Stimulated activated CD8-positive, alpha-beta memory T cell treated with anti-CD3 and anti-CD28 coated beads, Interleukin-2, amount 100 ng/mL, for 1 hour (primary cell): ENCODE data around the gene IER5.
"Not testable (repeated sequence)": the region's sequence is repeated elsewhere in the genome, so short reads cannot be mapped to it uniquely, and the experiment has no call there.

Source experiments
- DNase-seq, 2 donors: peaks; one replicate each; pipeline ENCODE4 v3.0.0-alpha.2; 2020; ENCODE audit warnings: low read depth in 2 of 2

The IER5 gene

GRCh38 chr1:181088079-181089016 lies at the start of gene IER5:
Gene IER5, plus strand, starts transcription at chr1:181088700. Its CDS starts 203 bp downstream, at chr1:181088903.
- peak; percentile 92 to 94 for DNase-seq

DNA sequence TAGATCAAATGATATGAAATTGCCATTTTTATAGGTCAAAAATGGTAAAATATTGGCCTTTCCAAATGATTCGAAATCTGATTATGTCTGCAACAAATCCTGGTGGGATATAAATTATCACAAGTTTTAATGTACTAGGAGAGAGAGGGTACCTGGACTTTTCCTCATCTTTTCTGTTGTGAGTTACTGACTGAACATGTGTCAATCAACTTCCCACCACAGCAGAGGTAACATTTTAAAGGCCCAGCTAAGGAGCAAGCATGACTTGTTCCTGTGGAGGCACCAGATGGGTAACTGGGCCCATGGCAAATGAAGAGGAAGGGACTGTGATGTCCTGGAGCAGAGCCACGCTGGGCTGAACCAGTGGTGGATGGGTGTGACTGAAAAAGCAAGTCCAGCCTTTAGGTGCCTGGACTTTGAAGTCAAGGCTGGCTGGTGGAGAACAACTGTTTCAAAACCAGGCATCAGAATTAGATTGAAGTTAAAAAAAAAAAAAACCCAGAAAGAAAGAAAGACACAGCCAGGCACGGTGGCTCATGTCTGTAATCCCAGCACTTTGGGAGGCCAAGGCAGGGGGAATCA lies 48.1 kb upstream of the IER5 start:
- no peak for DNase-seq

- no peak for DNase-seq
These were observed 45.2 kb upstream of the IER5 start for GRCh38 chr1:181043025-181043888.

DNA sequence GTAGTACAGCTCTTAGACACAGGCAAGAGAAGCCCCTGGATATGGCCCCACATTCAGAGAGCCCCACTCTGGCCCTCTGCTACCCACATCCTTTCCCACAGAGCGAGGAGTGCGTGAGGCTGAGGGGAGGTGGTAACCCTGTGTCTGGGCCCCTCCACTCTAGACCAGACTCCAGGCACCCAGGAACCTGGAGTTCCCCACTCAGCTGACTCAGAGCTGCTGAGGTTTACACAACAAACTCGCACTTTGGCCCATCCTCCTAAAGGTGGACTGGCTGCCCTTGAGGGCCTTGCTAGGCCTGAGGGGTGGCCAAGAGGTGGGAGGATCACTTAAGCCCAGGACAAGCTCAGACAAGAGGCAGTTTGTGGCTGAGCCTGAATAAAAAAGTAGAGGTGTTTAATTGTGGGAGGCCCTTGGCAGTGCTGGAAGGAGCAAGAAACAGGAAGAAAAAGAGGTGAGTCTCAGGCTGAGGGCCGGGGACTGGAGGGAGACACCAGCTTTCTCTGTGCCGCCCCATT lies 44.0 kb upstream of the IER5 start:
- no peak for DNase-seq

GRCh38 chr1:181045946-181046345 lies 42.6 kb upstream of the IER5 start:
- not testable (repeated sequence) for DNase-seq

DNA sequence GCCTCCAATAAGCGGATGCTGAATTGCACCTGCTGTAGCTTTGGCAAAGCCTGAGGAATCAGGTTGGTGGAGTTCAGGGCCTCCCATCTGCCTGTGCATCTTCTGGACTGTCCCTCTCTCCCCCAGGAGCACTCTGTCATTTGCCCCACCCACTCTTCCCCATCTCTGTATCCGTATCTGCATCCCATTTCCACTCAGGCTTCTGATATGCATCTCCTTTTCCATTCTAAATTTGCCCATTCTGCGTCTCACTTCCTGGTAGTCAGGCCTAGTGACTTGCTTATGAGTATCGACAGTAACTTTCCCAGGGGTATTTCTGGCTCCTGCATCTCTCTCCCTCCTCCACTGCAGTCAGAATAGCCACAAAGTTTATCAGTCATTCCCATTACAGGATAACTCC lies 39.1 kb upstream of the IER5 start:
- DNase-seq: no peak

DNA sequence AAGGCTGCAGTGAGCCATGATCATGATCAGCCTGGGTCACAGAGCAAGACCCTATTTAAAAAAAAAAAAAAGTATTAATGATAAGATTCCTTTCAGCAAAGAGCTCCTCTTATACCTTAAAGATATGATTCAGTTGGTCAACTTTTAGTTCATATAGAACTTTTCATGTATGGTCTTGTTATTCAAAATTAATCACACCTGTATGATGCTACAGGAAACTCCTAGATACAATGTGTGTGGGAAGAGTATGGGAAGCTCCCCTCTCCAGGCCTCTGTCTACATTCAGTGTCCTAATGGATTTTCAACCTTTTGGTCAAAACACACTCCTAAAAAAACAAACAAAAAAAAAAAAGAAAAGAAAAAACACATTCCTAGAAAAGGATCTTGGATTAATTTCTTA lies 37.6 kb upstream of the IER5 start:
- DNase-seq: no peak

- no peak for DNase-seq
These were observed 31.9 kb upstream of the IER5 start for GRCh38 chr1:181056560-181056959.

- DNase-seq: no peak
These were observed 31.4 kb upstream of the IER5 start for GRCh38 chr1:181057079-181057478.

GRCh38 chr1:181059435-181059834 lies 29.1 kb upstream of the IER5 start:
- no peak for DNase-seq

- DNase-seq: no peak
These were observed 28.4 kb upstream of the IER5 start for GRCh38 chr1:181060066-181060465.

DNA sequence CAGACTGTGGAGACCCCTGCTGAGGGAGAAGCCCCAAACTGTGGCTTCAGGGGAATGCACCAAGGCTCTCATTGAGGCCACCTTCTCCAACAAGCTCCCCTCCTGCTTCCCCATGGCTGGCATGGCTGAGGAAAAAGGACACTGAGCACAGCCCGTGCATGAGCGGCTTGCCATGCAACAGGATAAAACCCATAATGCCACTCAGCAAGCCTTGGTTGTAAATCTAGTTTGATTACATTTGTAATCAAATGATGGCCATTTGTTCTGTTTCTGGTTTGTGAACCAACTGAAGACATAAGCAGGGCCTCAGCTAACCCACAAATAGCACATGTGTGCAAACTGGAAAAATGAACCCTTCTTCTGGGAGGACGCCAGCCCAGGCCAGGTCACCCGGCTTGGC lies 27.6 kb upstream of the IER5 start:
- not testable (repeated sequence) for DNase-seq

DNA sequence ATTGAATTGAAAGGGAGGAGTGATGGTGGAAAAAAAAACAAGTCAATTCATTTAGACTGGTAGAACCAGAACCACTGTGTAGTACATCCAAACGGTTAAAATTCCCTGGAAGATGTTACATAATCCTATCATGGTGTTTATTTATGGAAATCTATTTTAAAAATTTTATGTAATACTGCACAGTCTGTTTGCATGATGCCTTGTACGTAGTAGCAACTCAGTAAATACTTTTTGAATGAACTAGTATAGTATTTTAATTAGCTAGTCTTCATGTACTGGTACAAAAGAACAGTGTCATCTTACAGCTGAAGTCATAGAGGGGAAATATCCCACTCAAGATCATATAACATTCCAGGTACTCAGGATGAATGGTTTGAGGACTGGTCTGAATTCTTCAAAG lies 27.0 kb upstream of the IER5 start:
- no peak for DNase-seq

DNA sequence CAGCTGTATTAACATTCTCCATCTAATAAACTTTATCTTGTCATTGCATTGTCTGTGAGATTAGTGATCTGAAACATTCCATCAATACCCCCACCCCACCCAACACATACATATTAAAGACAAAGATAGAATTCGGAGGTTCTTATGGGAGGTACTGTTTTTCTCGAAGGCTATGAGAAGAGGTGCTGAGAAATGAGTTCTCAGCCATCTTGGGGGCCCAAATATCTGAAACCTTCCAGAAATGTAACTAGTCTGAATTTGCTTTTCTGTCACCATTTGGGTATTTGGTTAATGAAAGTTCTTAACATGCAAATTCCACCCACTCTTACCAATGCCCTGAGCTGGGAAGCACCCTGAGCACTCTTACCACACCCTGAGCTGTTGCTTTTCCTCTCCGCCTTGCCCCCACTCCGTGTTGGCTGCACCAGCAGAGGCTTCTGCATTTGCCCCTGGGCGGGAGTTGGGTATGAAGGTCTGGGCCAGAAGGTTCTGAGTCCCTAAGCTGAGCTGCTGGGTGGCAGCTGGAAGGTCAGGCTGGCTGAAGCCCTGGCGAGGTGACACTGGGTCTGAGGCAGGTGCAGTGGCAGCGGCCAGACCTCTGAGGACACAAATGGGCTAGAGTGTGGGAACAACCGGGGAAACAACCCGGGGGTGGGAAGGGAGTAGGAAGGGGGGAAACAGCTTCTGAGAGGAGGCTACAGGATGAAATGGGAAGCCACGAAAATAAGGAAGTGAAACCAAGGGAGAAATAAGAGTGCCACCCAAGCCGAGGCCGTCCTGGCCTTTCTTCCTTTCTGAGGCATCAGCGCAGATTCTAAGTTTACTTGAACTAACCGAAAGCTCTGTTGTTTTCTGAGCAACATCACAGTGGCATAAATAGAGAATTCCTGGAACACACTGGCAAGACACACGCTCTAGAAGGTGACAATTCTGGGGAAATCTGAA lies 26.3 kb upstream of the IER5 start:
- no peak for DNase-seq

DNA sequence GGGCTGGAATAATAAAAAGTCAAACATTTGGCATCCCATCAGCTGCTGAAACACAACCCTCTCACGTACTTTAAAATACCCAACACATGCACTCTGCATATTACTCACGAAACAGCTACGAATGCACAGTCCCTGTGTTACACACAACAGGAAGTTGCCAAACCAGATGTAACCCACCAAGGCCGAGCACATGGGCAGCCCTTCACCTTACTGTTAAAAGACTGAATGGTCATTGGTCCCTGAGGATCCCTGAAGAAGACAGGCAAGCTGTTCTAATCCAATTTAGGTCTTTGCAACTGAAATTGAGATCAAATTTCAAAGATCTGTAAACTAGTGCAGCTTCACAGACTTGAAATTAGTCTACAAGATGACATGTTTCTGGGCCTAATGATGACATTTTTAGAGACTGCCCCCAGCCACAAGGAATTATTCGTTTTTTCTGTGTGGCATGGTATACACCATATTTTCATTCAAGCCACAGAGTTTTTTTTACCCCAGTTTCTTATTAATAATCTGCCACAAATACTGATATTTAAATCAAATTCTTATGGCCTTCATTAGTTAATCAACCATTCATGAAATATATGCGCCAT lies 25.6 kb upstream of the IER5 start:
- peak in 1 of 2 donors; percentile 33 for DNase-seq

DNA sequence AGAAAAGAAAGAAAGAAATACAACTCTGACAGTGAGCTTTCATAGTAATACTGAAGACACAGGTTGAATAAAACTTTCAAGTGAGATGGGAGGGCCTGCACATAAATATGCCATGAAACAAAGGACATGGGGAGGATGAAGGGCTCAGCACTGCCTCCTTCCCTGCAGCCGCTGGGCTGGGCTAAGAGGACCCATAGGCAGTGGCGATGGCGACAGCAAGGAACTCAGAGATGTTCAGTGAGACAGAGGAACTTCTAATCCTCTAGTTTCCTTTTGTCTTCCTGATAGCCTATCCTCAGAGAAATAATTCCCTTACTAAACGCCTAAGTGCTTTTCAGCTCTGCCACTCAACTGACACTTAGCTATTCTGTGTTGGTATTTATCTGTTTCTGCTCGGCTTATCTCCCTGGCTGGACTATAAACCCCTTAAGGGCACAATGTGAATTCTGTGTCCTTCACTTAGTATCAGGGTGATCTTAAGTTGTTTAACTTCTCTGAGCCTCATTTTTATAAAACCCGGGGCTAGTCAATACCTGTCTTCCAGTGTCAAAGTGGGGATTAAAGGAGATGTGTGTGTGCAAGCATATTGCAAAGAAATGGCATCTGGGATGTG lies 24.4 kb upstream of the IER5 start:
- no peak for DNase-seq

DNA sequence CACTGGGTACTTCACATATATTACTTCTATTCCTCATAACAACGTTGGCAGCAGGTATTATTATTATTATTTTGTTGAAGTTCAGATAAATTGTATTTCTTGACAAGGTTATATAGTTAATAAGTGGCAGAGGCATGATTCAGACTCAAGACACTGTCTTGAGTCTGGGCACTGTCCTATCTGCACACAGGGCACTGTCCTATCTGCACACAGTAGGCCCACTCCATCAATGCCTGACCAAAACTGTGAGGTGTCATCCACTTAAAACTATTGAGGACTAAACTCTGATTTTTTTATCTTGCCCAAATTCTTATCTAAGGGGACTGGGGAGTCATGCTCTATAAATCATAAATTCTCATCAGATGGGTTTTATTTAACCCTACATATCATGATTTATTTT lies 23.8 kb upstream of the IER5 start:
- no peak for DNase-seq

- no peak for DNase-seq
These were observed 14.9 kb upstream of the IER5 start for GRCh38 chr1:181073638-181074037.

- no peak for DNase-seq
These were observed 12.6 kb upstream of the IER5 start for GRCh38 chr1:181075766-181076350.

DNA sequence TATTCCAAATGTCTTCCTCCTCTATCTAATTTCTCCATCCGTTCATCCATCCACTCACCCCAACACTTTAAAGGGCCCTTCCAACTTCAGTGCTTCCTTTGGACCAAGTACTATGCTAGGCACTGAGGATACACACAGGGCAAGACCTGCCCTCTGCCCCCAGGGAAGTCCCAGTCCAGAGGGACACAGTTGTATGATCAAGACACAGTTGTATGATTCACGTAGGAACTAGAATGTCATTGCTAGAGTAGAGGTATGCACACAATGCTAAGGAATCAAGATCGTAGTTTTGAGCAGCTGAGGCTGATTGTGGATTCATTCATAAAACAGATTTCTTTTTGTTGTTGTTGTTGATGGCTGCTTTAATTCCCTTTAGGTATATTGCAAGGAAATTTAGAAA lies 11.6 kb upstream of the IER5 start:
- DNase-seq: no peak
